Subcutaneous adipose tissue (tissue), 4 donors: ENCODE data around the gene SKI. TPM values are rescaled to one million over a fixed set of nuclear protein-coding genes. Genes with fewer than 3 reads are reported as not detected.

Source experiments
- CTCF ChIP-seq: fragments of 450-650 bp; IDR thresholded peaks from one replicate; pipeline ENCODE4 v1.5.1; 2016; ENCODE audit warnings: low read depth, mild to moderate bottlenecking, control low read depth, antibody characterized with exemption, moderate library complexity
- total RNA-seq, 4 donors: library from RNA; depleted of rRNA; stranded (reverse); fragments of >200 nt; gene quantifications; one replicate each; pipeline ENCODE4 v1.1.0, GENCODE V29; 2016

The SKI gene
- total RNA-seq, 4 donors from 2014 or later, result 24.3 to 67.6 (median 27.8) TPM

DNA sequence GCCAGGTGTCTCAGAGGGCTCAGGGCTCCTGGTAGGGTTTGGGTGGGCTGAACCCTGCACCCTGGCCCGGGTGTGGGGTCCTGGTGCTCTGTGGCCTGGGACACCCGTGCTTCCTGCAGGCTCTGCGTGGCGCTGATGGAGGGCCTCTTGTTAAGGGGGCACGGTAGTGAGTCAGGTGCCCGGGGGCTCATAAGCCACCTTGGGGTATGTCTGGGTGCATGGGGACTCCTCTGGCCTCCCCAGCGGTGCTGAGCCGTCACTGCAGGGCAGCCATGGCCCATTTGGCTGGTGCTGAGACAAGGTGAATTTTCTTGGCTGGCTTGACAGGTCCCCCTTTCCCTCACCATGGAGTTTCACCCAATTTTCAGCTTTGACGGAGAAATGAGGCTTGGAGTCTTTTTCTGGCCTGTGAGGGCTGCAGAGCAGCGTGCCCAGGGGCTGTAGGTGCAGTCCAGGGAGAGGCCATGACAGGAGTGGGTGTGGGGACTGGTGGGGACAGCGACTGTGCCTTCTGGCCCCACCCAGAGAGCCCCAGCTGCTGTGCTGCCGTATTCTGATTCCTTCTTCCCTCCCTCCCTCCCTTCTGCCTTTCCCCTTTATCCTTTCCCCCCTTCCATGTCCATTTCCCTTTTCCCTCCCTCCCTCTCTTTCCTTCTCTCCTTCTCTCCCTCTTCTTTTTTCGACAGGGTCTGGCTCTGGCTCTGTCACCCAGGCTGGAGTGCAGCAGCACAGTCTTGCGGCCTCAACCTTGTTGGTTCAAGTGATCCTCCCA lies 40.4 kb downstream of the SKI start:
- TF ChIP-seq CTCF, result no peak

DNA sequence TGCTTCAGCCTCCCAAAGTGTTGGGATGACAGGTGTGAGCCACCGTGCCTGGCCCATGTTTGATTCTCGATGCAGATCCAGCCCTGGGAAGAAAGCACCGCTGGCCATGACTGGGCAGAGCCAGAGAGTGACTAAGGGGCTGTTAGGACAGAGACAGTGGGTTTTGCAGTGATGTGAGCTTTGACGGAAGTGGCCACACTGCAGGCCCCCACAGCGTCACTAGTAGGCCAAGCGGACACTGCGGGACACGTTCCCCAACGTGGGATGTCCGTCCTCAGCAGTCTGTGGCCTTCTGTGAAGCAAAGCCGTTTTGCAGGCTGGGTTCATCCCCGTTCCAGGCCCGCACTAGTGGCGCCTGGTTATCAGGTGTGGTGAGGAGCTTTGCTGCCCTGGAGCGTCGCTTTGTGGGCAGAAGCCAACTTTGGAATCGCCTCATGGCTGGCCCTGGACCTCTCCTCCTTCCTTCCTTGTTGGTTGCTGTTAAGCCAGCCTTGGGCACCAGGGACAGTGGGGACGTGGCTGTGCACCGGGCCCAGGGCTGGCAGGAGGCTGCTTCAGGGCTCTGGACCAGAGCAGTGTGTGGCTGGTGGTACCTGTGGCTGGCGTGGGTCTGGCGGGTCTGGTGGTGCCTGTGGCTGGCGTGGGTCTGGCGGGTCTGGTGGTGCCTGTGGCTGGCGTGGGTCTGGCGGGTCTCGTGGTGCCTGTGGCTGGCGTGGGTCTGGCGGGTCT lies 41.2 kb downstream of the SKI start:
- TF ChIP-seq CTCF, result no peak

GRCh38 chr1:2269922-2270259 lies 41.8 kb downstream of the SKI start:
- TF ChIP-seq CTCF, result no peak

DNA sequence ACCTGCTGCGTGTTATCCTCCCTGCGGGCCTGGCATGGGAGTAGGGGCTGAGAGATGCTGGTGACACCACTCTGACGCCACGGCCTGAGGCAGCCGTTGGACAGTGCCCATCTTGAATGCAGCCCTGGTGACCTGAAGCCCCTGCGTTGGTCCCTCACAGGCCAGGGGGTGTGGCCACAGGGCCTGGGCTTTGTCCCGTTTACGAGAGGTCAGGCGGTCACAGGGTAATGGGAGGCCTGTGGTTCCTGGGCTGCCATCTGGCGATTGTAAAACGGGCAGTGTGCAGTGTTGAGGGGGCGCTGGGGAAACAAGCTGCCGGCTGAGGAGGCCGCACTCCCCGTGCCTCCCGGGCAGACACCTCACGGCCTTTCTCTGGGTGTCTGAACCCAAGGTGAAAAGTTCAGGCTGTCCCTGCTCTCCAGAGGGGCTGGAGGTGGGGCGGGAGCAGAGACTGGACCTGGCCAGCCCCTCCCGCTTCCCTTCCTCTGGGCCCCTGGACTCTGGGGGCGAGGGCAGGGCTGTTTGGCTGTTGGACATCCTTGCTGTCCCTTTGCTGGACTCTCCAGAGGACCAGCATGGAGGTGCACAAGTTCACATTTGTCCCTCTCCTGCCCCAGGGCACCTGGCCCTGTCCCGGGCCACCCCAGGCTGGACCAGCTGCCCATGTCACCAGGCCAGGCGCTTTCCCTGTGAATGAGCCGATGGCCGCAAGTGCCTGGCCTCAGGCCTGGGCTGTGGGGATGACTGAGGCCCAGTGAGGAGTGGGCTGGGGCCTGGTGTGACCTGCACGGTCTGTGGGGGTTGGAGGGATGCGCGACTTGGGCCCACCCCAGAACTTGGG lies 42.4 kb downstream of the SKI start:
- TF ChIP-seq CTCF, result no peak

GRCh38 chr1:2271211-2271721 lies 43.1 kb downstream of the SKI start:
- TF ChIP-seq CTCF, result no peak

DNA sequence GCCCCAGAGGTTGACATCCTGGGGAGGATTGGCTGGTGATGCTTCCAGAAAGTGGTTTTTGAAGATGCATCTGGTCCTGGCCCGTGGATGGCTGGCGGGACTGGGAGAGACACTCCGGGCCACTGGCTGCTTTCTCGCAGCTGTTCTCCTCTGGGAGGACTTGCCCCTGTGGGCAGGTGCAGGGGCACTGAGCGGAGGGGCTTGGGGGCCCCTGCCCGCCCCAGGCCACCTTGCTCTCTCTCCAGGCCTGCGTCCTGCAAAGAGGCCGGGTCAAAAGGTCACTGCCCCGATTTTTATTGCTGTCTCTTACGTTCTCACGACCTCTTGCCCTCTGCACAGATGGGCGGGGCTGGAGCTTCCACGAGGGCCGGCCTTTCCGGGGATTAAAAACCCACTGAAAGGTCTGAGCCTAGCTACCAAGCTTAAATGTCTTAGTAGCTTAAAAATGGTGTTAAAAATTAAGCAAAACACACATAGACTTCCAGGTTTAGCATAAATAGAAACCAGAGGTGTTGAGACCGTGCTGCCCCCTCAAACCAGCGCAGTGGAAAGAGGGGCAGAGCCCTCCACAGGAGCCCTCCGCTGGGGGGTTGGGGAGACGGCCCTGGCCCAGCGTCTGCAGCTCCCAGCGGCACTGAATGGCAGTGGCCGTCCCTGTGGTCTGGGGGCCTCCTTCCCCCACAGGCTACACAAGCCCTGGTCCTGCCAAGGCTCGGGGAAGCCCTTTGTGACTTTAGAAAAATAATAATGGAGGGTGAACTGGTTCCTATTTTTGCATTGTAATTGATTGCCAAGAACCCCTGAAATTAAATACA lies 43.9 kb downstream of the SKI start:
- no peak for TF ChIP-seq CTCF
